ENCODE measurements around the gene TMEM106B. TPM values are rescaled to one million over a fixed set of nuclear protein-coding genes. Genes with fewer than 3 reads are reported as not detected.
"Not testable (repeated sequence)": the region's sequence is repeated elsewhere in the genome, so short reads cannot be mapped to it uniquely, and the experiment has no call there.

Gene TMEM106B
- polyA plus RNA-seq, 4 donors: 77.8 to 124 (median 100.0) TPM

- DNase-seq (ENCODE audit: low read depth in 4 of 4, low spot score in 3 of 4): not testable (repeated sequence)
Measured at GRCh38 chr7:12225017-12225416, 13.9 kb downstream of the TMEM106B start.

GRCh38 chr7:12226756-12227155, 15.7 kb downstream of the TMEM106B start:
- peak in 1 of 4 donors; percentile 9 for DNase-seq (ENCODE audit: low read depth in 4 of 4, low spot score in 3 of 4)

GRCh38 chr7:12228024-12228423, 16.9 kb downstream of the TMEM106B start:
- no peak for DNase-seq (ENCODE audit: low read depth in 4 of 4, low spot score in 3 of 4)

GRCh38 chr7:12229046-12229445, 18.0 kb downstream of the TMEM106B start:
- no peak for DNase-seq (ENCODE audit: low read depth in 4 of 4, low spot score in 3 of 4)

- DNase-seq (ENCODE audit: low read depth in 4 of 4, low spot score in 3 of 4): no peak
Measured at GRCh38 chr7:12231097-12231496, 20.0 kb downstream of the TMEM106B start.

- DNase-seq (ENCODE audit: low read depth in 4 of 4, low spot score in 3 of 4): no peak
Measured at GRCh38 chr7:12233175-12233574, 22.1 kb downstream of the TMEM106B start.

- DNase-seq (ENCODE audit: low read depth in 4 of 4, low spot score in 3 of 4): no peak
Measured at GRCh38 chr7:12234334-12234865, 23.3 kb downstream of the TMEM106B start.

GRCh38 chr7:12235970-12236369, 24.9 kb downstream of the TMEM106B start:
- no peak for DNase-seq (ENCODE audit: low read depth in 4 of 4, low spot score in 3 of 4)

- DNase-seq (ENCODE audit: low read depth in 4 of 4, low spot score in 3 of 4): no peak
Measured at GRCh38 chr7:12237007-12237406, 25.9 kb downstream of the TMEM106B start.

- DNase-seq (ENCODE audit: low read depth in 4 of 4, low spot score in 3 of 4): no peak
Measured at GRCh38 chr7:12239806-12240205, 28.7 kb downstream of the TMEM106B start.

GRCh38 chr7:12244129-12244528, 33.0 kb downstream of the TMEM106B start:
- DNase-seq (ENCODE audit: low read depth in 4 of 4, low spot score in 3 of 4): no peak

GRCh38 chr7:12244694-12245093, 33.6 kb downstream of the TMEM106B start:
- DNase-seq (ENCODE audit: low read depth in 4 of 4, low spot score in 3 of 4): no peak

- no peak for DNase-seq (ENCODE audit: low read depth in 4 of 4, low spot score in 3 of 4)
Measured at GRCh38 chr7:12249706-12250105, 38.6 kb downstream of the TMEM106B start.

GRCh38 chr7:12250232-12250631, 39.1 kb downstream of the TMEM106B start:
- DNase-seq (ENCODE audit: low read depth in 4 of 4, low spot score in 3 of 4): no peak

- no peak for DNase-seq (ENCODE audit: low read depth in 4 of 4, low spot score in 3 of 4)
Measured at GRCh38 chr7:12256090-12256489, 45.0 kb downstream of the TMEM106B start.

- no peak for DNase-seq (ENCODE audit: low read depth in 4 of 4, low spot score in 3 of 4)
Measured at GRCh38 chr7:12257582-12257981, 46.5 kb downstream of the TMEM106B start.

GRCh38 chr7:12258074-12258473, 47.0 kb downstream of the TMEM106B start:
- no peak for DNase-seq (ENCODE audit: low read depth in 4 of 4, low spot score in 3 of 4)

GRCh38 chr7:12267542-12267941, 56.4 kb downstream of the TMEM106B start:
- DNase-seq (ENCODE audit: low read depth in 4 of 4, low spot score in 3 of 4): no peak

GRCh38 chr7:12269100-12269895, 58.2 kb downstream of the TMEM106B start:
- no peak for DNase-seq (ENCODE audit: low read depth in 4 of 4, low spot score in 3 of 4)

- no peak for DNase-seq (ENCODE audit: low read depth in 4 of 4, low spot score in 3 of 4)
Measured at GRCh38 chr7:12281038-12281437, 69.9 kb downstream of the TMEM106B start.

GRCh38 chr7:12287901-12288300, 76.8 kb downstream of the TMEM106B start:
- DNase-seq (ENCODE audit: low read depth in 4 of 4, low spot score in 3 of 4): no peak

- no peak for DNase-seq (ENCODE audit: low read depth in 4 of 4, low spot score in 3 of 4)
Measured at GRCh38 chr7:12289996-12290395, 78.9 kb downstream of the TMEM106B start.

All from left renal pelvis (tissue), 4 donors.